ENCODE data around the gene EMX2.

DNA sequence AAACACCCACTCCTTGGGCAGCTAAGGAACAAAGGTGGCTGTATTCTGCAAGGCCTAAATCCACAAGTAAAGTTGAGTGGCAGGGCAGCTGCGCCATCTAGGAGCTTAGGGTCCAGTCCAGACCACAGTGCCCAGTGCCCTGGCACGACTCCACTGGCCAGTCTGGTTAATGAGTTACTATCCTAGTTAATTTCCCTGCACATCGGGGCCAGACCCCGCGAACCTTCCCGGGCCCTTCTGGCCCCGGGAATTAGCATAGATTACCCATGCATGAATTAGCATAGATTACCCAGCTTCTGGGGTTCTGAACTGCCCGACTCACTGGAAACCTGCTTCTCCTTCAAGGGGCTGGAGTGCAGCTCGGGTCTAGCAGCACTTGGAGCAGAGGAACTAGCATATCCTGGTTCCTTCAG is 3.2 kb upstream of the EMX2 start:
- TF ChIP-seq, protein P1, sequence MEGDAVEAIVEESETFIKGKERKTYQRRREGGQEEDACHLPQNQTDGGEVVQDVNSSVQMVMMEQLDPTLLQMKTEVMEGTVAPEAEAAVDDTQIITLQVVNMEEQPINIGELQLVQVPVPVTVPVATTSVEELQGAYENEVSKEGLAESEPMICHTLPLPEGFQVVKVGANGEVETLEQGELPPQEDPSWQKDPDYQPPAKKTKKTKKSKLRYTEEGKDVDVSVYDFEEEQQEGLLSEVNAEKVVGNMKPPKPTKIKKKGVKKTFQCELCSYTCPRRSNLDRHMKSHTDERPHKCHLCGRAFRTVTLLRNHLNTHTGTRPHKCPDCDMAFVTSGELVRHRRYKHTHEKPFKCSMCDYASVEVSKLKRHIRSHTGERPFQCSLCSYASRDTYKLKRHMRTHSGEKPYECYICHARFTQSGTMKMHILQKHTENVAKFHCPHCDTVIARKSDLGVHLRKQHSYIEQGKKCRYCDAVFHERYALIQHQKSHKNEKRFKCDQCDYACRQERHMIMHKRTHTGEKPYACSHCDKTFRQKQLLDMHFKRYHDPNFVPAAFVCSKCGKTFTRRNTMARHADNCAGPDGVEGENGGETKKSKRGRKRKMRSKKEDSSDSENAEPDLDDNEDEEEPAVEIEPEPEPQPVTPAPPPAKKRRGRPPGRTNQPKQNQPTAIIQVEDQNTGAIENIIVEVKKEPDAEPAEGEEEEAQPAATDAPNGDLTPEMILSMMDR (IDR thresholded peaks at IDR 0.05 in 2 of 3, conservative IDR thresholded peaks at IDR 0.05 in 1 of 3; ENCODE audit: control insufficient read depth in 2 of 3, extremely low read depth in 1 of 3, insufficient read depth in 1 of 3, low read depth in 3 of 3, low read length in 3 of 3) = no peak
- TF ChIP-seq POLR2AphosphoS5 (IDR thresholded peaks at IDR 0.05; ENCODE audit: low read length) (no peak), POLR2A (IDR thresholded peaks at IDR 0.05; ENCODE audit: low read depth, low read length) (no peak), MYC (IDR thresholded peaks at IDR 0.05; ENCODE audit: insufficient read depth, insufficient read length, insufficient replicate concordance, low read length, severe bottlenecking) (no peak), NBN (IDR thresholded peaks at IDR 0.05) (no peak), CREB1 (IDR thresholded peaks at IDR 0.05; ENCODE audit: low read depth) (no peak)
- TF ChIP-seq, protein P2, sequence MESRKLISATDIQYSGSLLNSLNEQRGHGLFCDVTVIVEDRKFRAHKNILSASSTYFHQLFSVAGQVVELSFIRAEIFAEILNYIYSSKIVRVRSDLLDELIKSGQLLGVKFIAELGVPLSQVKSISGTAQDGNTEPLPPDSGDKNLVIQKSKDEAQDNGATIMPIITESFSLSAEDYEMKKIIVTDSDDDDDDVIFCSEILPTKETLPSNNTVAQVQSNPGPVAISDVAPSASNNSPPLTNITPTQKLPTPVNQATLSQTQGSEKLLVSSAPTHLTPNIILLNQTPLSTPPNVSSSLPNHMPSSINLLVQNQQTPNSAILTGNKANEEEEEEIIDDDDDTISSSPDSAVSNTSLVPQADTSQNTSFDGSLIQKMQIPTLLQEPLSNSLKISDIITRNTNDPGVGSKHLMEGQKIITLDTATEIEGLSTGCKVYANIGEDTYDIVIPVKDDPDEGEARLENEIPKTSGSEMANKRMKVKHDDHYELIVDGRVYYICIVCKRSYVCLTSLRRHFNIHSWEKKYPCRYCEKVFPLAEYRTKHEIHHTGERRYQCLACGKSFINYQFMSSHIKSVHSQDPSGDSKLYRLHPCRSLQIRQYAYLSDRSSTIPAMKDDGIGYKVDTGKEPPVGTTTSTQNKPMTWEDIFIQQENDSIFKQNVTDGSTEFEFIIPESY (IDR thresholded peaks at IDR 0.05) = no peak
- TF ChIP-seq, protein P3, sequence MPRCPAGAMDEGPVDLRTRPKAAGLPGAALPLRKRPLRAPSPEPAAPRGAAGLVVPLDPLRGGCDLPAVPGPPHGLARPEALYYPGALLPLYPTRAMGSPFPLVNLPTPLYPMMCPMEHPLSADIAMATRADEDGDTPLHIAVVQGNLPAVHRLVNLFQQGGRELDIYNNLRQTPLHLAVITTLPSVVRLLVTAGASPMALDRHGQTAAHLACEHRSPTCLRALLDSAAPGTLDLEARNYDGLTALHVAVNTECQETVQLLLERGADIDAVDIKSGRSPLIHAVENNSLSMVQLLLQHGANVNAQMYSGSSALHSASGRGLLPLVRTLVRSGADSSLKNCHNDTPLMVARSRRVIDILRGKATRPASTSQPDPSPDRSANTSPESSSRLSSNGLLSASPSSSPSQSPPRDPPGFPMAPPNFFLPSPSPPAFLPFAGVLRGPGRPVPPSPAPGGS (IDR thresholded peaks at IDR 0.05; ENCODE audit: borderline replicate concordance, insufficient read depth, low read depth, low read length, poor library complexity, severe bottlenecking) = no peak

All from GM12878 (cell line).